Neural progenitor cell (in vitro differentiated cells): ENCODE results near the gene RNF31. TPM values are rescaled to one million over a fixed set of nuclear protein-coding genes. Genes with fewer than 3 reads are reported as not detected.
A peak's percentile ranks its signal among the peaks of the same experiment; 100 is the strongest.

Experiments
- DNase-seq: peaks from one replicate; pipeline ENCODE4 v3.0.0-alpha.2; 2016; ENCODE audit warnings: low spot score
- H2AFZ ChIP-seq: fragments of 200-600 bp; sonication (generic); replicated peaks from 2 replicates; pipeline ENCODE4 v1.6.1; 2016; ENCODE audit warnings: antibody characterized with exemption
- H3F3A ChIP-seq: fragments of 200-600 bp; sonication (generic); 2 replicates; pipeline ENCODE4 v1.6.1; 2016; ENCODE audit warnings: antibody characterized with exemption, low read depth
- H3K27ac ChIP-seq: fragments of 200-600 bp; sonication (generic); 2 replicates; pipeline ENCODE4 v1.5.1; 2016; ENCODE audit warnings: mild to moderate bottlenecking
- H3K27me3 ChIP-seq: fragments of 200-600 bp; sonication (generic); 2 replicates; pipeline ENCODE4 v1.6.1; 2016; ENCODE audit warnings: mild to moderate bottlenecking, moderate library complexity
- H3K36me3 ChIP-seq: fragments of 200-600 bp; sonication (generic); 2 replicates; pipeline ENCODE4 v1.5.1; 2016
- H3K4me1 ChIP-seq: fragments of 200-600 bp; sonication (generic); 2 replicates; pipeline ENCODE4 v1.6.1; 2016; ENCODE audit warnings: mixed run types
- H3K4me2 ChIP-seq: fragments of 200-600 bp; sonication (generic); 2 replicates; pipeline ENCODE4 v1.6.1; 2016
- H3K4me3 ChIP-seq: fragments of 200-600 bp; sonication (generic); 2 replicates; pipeline ENCODE4 v1.5.1; 2016
- H3K79me2 ChIP-seq: fragments of 200-600 bp; sonication (generic); 2 replicates; pipeline ENCODE4 v1.6.1; 2016; ENCODE audit warnings: low read depth
- H3K9ac ChIP-seq: fragments of 200-600 bp; sonication (generic); 2 replicates; pipeline ENCODE4 v1.6.1; 2016
- H3K9me3 ChIP-seq: fragments of 200-600 bp; sonication (generic); 2 replicates; pipeline ENCODE4 v1.5.1; 2016; ENCODE audit warnings: low read depth
- H4K20me1 ChIP-seq: fragments of 200-600 bp; sonication (generic); 2 replicates; pipeline ENCODE4 v1.6.1; 2016; ENCODE audit warnings: low read depth
- H3K27ac Mint-ChIP-seq: 3 replicates; pipeline ENCODE4 v1.8.0; 2021; ENCODE audit warnings: mixed read lengths
- H3K27me3 Mint-ChIP-seq: 2 replicates; pipeline ENCODE4 v1.8.0; 2022; ENCODE audit warnings: low read depth, mild to moderate bottlenecking, inconsistent platforms, moderate library complexity, mixed read lengths; ENCODE audit not compliant: insufficient read depth
- H3K36me3 Mint-ChIP-seq: 3 replicates; pipeline ENCODE4 v1.8.0; 2021; ENCODE audit warnings: mixed read lengths
- H3K4me1 Mint-ChIP-seq: 3 replicates; pipeline ENCODE4 v1.8.0; 2021; ENCODE audit warnings: mixed read lengths
- H3K4me3 Mint-ChIP-seq: 3 replicates; pipeline ENCODE4 v1.8.0; 2021; ENCODE audit warnings: mild to moderate bottlenecking, moderate library complexity, mixed read lengths
- H3K9me3 Mint-ChIP-seq: 3 replicates; pipeline ENCODE4 v1.8.0; 2020; ENCODE audit warnings: mixed read lengths
- CTCF ChIP-seq: fragments of 200-600 bp; sonication (generic); IDR thresholded peaks from 2 replicates; pipeline ENCODE4 v1.5.1; 2017; ENCODE audit warnings: antibody characterized with exemption, mild to moderate bottlenecking
- EZH2 ChIP-seq: fragments of 200-600 bp; sonication (generic); IDR thresholded peaks from 2 replicates; pipeline ENCODE4 v1.6.1; 2017; ENCODE audit warnings: antibody characterized with exemption, mild to moderate bottlenecking, moderate library complexity
- EZH2phosphoT487 ChIP-seq: fragments of 200-600 bp; sonication (generic); IDR thresholded peaks from 2 replicates; pipeline ENCODE4 v1.6.1; 2017; ENCODE audit warnings: antibody characterized with exemption
- total RNA-seq: library from RNA; depleted of rRNA; stranded (reverse); fragments of >200 nt; gene quantifications from 2 replicates; pipeline ENCODE4 v1.2.3, GENCODE V29; 2015; ENCODE audit warnings: low replicate concordance

The RNF31 gene
- total RNA-seq, result 28.8 and 38.3 TPM in 2 replicates

- Histone ChIP-seq H2AFZ (peak within 1 kb of the TSS; percentile 81), H3K27ac (peak within 1 kb of the TSS; percentile 61), H3K9ac (peak within 1 kb of the TSS; percentile 88), H3K4me1 (peaks cover 10% of the 10 kb centered on the region), H3K36me3 (no peaks in the 10 kb centered on the region), H3K4me3 (peak within 1 kb of the TSS; percentile 90), H3K9me3 (no peaks in the 10 kb centered on the region), H3K4me2 (peak within 1 kb of the TSS; percentile 100), H3F3A (peaks cover 11% of the 10 kb centered on the region), H3K79me2 (peaks cover 33% of the 10 kb centered on the region), H3K27me3 (no peaks in the 10 kb centered on the region), H4K20me1 (peaks cover 15% of the 10 kb centered on the region)
- no peaks in the 10 kb centered on the region for H3K27me3 Mint-ChIP-seq
- TF ChIP-seq EZH2phosphoT487 (no peak), CTCF (no peak), EZH2 (no peak)
- no peaks in the 10 kb centered on the region for H3K9me3 Mint-ChIP-seq
- H3K36me3 Mint-ChIP-seq, result peaks cover 10% of the 10 kb centered on the region
- DNase-seq, result peak; percentile 99
- peaks cover 23% of the 10 kb centered on the region for H3K4me1 Mint-ChIP-seq
- H3K27ac Mint-ChIP-seq, result peak within 1 kb of the TSS; percentile 91
- H3K4me3 Mint-ChIP-seq, result peak within 1 kb of the TSS; percentile 99
Observed at GRCh38 chr14:24146978-24147760, at the start of gene RNF31. RNF31 (plus strand) TSS chr14:24147498; CDS start chr14:24147699, 201 bp downstream.

GRCh38 chr14:24098229-24098926 lies 48.9 kb upstream of the RNF31 start:
- no peak for DNase-seq
- no peaks in the 10 kb centered on the region for H3K9me3 Mint-ChIP-seq
- H3K27ac ChIP-seq, result no peak overlapping the region
- no peaks in the 10 kb centered on the region for H3K36me3 Mint-ChIP-seq
- H3K79me2 ChIP-seq, result no peaks in the 10 kb centered on the region
- H3K9me3 ChIP-seq, result no peaks in the 10 kb centered on the region
- H3K4me3 ChIP-seq, result no peak overlapping the region
- peaks cover 17% of the 10 kb centered on the region for H3F3A ChIP-seq
- no peaks in the 10 kb centered on the region for H3K36me3 ChIP-seq
- H3K4me1 Mint-ChIP-seq, result peaks cover 16% of the 10 kb centered on the region
- H3K27me3 Mint-ChIP-seq, result peaks cover 14% of the 10 kb centered on the region
- H2AFZ ChIP-seq, result no peak overlapping the region
- H3K27ac Mint-ChIP-seq, result no peak overlapping the region
- H3K4me1 ChIP-seq, result peaks cover 10% of the 10 kb centered on the region
- no peak for TF ChIP-seq CTCF
- no peak for TF ChIP-seq EZH2
- TF ChIP-seq EZH2phosphoT487, result no peak
- no peaks in the 10 kb centered on the region for H4K20me1 ChIP-seq
- H3K4me3 Mint-ChIP-seq, result no peak overlapping the region
- no peak overlapping the region for H3K9ac ChIP-seq
- H3K4me2 ChIP-seq, result no peak overlapping the region
- no peaks in the 10 kb centered on the region for H3K27me3 ChIP-seq

GRCh38 chr14:24098927-24099813 lies 48.1 kb upstream of the RNF31 start:
- no peaks in the 10 kb centered on the region for H3K27me3 ChIP-seq
- H3K27ac ChIP-seq, result no peak overlapping the region
- Mint-ChIP-seq H3K9me3 (no peaks in the 10 kb centered on the region), H3K27ac (no peak overlapping the region), H3K36me3 (no peaks in the 10 kb centered on the region), H3K4me3 (no peak overlapping the region), H3K27me3 (peaks cover 12% of the 10 kb centered on the region), H3K4me1 (peaks cover 13% of the 10 kb centered on the region)
- H2AFZ ChIP-seq, result no peak overlapping the region
- peaks cover 12% of the 10 kb centered on the region for H3F3A ChIP-seq
- H3K4me2 ChIP-seq, result no peak overlapping the region
- peaks cover 10% of the 10 kb centered on the region for H3K4me1 ChIP-seq
- H3K9me3 ChIP-seq, result no peaks in the 10 kb centered on the region
- H3K36me3 ChIP-seq, result no peaks in the 10 kb centered on the region
- no peaks in the 10 kb centered on the region for H4K20me1 ChIP-seq
- DNase-seq, result no peak
- no peaks in the 10 kb centered on the region for H3K79me2 ChIP-seq
- TF ChIP-seq CTCF (no peak), EZH2 (no peak), EZH2phosphoT487 (no peak)
- no peak overlapping the region for H3K9ac ChIP-seq
- no peak overlapping the region for H3K4me3 ChIP-seq
